PC-3 (cell line): ENCODE data around the gene SAMD4A.

Experiments
- EZH2 ChIP-seq: fragments of 300-600 bp; sonication (generic); IDR thresholded peaks from one replicate; pipeline ENCODE4 v1.6.1; 2017; ENCODE audit warnings: antibody characterized with exemption, mild to moderate bottlenecking, low read length; ENCODE audit not compliant: unreplicated experiment
- EZH2phosphoT487 ChIP-seq: fragments of 300-600 bp; sonication (generic); IDR thresholded peaks from 2 replicates; pipeline ENCODE4 v1.6.1; 2018; ENCODE audit warnings: mild to moderate bottlenecking, antibody characterized with exemption, low read length, borderline replicate concordance
- TF ChIP-seq, protein P1 (sequence below): fragments of 300-600 bp; sonication (generic); conservative IDR thresholded peaks from 2 replicates; pipeline ENCODE4 v1.5.1; 2017; ENCODE audit warnings: antibody characterized with exemption, low read depth, mild to moderate bottlenecking, low read length

DNA sequence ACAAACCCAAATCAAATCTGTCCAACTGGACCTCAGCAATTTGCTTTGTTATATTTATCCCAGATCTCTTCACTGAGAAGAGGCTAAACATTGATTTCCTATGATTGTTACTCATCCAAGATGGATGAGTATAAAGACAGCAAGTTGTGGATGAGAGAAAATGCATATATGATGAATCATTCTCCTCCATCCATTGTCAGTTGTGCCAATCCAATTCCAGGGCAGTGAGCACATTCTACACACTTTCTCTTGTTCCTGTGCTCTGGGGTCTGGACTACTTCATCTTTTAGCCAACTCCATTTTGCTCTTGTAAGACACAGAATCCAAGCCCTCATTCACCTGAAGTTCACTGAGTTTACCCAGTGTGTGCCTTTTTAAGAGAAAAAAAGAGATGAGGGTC is 230.0 kb downstream of the SAMD4A start:
- TF ChIP-seq EZH2phosphoT487 (no peak), EZH2 (no peak)
- TF ChIP-seq, protein P1, sequence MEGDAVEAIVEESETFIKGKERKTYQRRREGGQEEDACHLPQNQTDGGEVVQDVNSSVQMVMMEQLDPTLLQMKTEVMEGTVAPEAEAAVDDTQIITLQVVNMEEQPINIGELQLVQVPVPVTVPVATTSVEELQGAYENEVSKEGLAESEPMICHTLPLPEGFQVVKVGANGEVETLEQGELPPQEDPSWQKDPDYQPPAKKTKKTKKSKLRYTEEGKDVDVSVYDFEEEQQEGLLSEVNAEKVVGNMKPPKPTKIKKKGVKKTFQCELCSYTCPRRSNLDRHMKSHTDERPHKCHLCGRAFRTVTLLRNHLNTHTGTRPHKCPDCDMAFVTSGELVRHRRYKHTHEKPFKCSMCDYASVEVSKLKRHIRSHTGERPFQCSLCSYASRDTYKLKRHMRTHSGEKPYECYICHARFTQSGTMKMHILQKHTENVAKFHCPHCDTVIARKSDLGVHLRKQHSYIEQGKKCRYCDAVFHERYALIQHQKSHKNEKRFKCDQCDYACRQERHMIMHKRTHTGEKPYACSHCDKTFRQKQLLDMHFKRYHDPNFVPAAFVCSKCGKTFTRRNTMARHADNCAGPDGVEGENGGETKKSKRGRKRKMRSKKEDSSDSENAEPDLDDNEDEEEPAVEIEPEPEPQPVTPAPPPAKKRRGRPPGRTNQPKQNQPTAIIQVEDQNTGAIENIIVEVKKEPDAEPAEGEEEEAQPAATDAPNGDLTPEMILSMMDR = no peak
